CD4-positive, alpha-beta memory T cell (primary cell): ENCODE results near the gene BCAS1. TPM values are rescaled to one million over a fixed set of nuclear protein-coding genes. Genes with fewer than 3 reads are reported as not detected.

Experiments
- CTCF ChIA-PET: fragments of 350-600 bp; sonication (Branson Sonifier 250); formaldehyde crosslinking; loops from one replicate; lab custom pipeline; 2021; ENCODE audit warnings: inconsistent platforms; ENCODE audit not compliant: partially characterized antibody; lab: Charles Lee
- POLR2A ChIA-PET: fragments of 350-600 bp; sonication (Branson Sonifier 250); formaldehyde crosslinking; loops from one replicate; lab custom pipeline; 2021; ENCODE audit not compliant: partially characterized antibody; lab: Charles Lee
- DNase-seq, 5 donors: peaks; one replicate each; pipeline versions ENCODE4 v3.0.0 to v3.0.0-alpha.2; 2020 to 2022; ENCODE audit warnings: mixed read lengths in 1 of 5
- H3K27ac ChIP-seq: one replicate; pipeline ENCODE4 v1.7.0; 2013; ENCODE audit warnings: low read depth, low read length
- H3K27me3 ChIP-seq: 2 replicates; pipeline ENCODE4 v1.7.0; 2013; ENCODE audit warnings: mild to moderate bottlenecking, low read length, moderate library complexity; ENCODE audit not compliant: insufficient read depth
- H3K36me3 ChIP-seq: 2 replicates; pipeline ENCODE4 v1.7.0; 2013; ENCODE audit warnings: mild to moderate bottlenecking, low read length, moderate library complexity; ENCODE audit not compliant: insufficient read depth
- H3K4me1 ChIP-seq: 2 replicates; pipeline ENCODE4 v1.7.0; 2013; ENCODE audit warnings: mild to moderate bottlenecking, low read length, moderate library complexity; ENCODE audit not compliant: insufficient read depth
- H3K4me3 ChIP-seq, 2 donors: one replicate each; pipeline ENCODE4 v1.7.0; 2013; ENCODE audit warnings: low read length in 2 of 2, mild to moderate bottlenecking in 1 of 2
- H3K9me3 ChIP-seq, 2 donors: one replicate each; pipeline ENCODE4 v1.7.0; 2013; ENCODE audit warnings: low read length in 2 of 2, control low read depth in 1 of 2; ENCODE audit not compliant: control insufficient read depth in 1 of 2
- H3K27ac Mint-ChIP-seq, 7 donors: one replicate each; pipeline ENCODE4 v1.8.0; 2020 to 2021; ENCODE audit warnings: mixed read lengths in 7 of 7, mild to moderate bottlenecking in 6 of 7, inconsistent platforms in 3 of 7, moderate library complexity in 3 of 7
- H3K27me3 Mint-ChIP-seq, 2 donors: one replicate each; pipeline ENCODE4 v1.8.0; 2020 to 2021; ENCODE audit warnings: mixed read lengths in 2 of 2
- H3K36me3 Mint-ChIP-seq, 2 donors: one replicate each; pipeline ENCODE4 v1.8.0; 2020 to 2021; ENCODE audit warnings: mixed read lengths in 2 of 2, inconsistent platforms in 1 of 2, mild to moderate bottlenecking in 1 of 2
- H3K4me1 Mint-ChIP-seq, 4 donors: one replicate each; pipeline ENCODE4 v1.8.0; 2020 to 2021; ENCODE audit warnings: mixed read lengths in 4 of 4, mild to moderate bottlenecking in 1 of 4
- H3K4me3 Mint-ChIP-seq, 8 donors: one replicate each; pipeline ENCODE4 v1.8.0; 2020 to 2021; ENCODE audit warnings: mixed read lengths in 8 of 8, mild to moderate bottlenecking in 7 of 8, moderate library complexity in 6 of 8, inconsistent platforms in 3 of 8
- H3K9me3 Mint-ChIP-seq, 8 donors: one replicate each; pipeline ENCODE4 v1.8.0; 2020 to 2021; ENCODE audit warnings: mixed read lengths in 8 of 8, mild to moderate bottlenecking in 5 of 8, inconsistent platforms in 3 of 8, moderate library complexity in 1 of 8
- intact Hi-C: fragments of 100-400 bp; cut with micrococcal nuclease; formaldehyde crosslinking; loops from one replicate; pipeline ENCODE4 v1.15.1; 2023
- polyA plus RNA-seq, 2 donors: library from polyadenylated mRNA; unstranded; fragments of 300-500 nt; fragmentation: Illumina TruSeq; gene quantifications; one replicate each; pipeline ENCODE4 v1.2.3, GENCODE V29; 2021
- total RNA-seq, 2 experiments: library from RNA; stranded (reverse); gene quantifications; one replicate each; pipeline ENCODE4 v1.2.3, GENCODE V29; 2021

BCAS1 gene
- total and polyA plus RNA-seq, 4 experiments from 2014 or later, result 0.17 to 0.32 (median 0.25) TPM; not detected in 1

- intact Hi-C loops, result no loop called here
- ChIA-PET CTCF (interaction anchor here (1.5 kb wide), 1 partner anchor 32 kb away, joined by 3 read pairs; no protein-coding TSS in a partner anchor), POLR2A (interaction anchor here (0.6 kb wide), 1 partner anchor 11 kb away, joined by 3 read pairs; no protein-coding TSS in a partner anchor)
- H3K36me3 Mint-ChIP-seq, result no peaks in the 10 kb centered on the region
- Histone ChIP-seq H3K4me1 (no peaks in the 10 kb centered on the region), H3K36me3 (no peaks in the 10 kb centered on the region), H3K27ac (no peak overlapping the region), H3K9me3 (no peaks in the 10 kb centered on the region), H3K4me3 (no peak overlapping the region), H3K27me3 (no peaks in the 10 kb centered on the region)
- no peak for DNase-seq
- H3K4me1 Mint-ChIP-seq, result peaks cover 0 to 6% (median under 1%) of the 10 kb centered on the region in 4 donors
- no peak overlapping the region for H3K4me3 Mint-ChIP-seq
- H3K9me3 Mint-ChIP-seq, result no peaks in the 10 kb centered on the region
- no peak overlapping the region for H3K27ac Mint-ChIP-seq
- H3K27me3 Mint-ChIP-seq, result peaks cover 0 to 2% of the 10 kb centered on the region in 2 donors
Observed at GRCh38 chr20:54068966-54069365, 1.4 kb downstream of the BCAS1 start.

- Mint-ChIP-seq H3K4me3 (peak overlapping the region in 1 of 8 donors; percentile 9), H3K27me3 (peaks cover 0 to 2% of the 10 kb centered on the region in 2 donors), H3K36me3 (no peaks in the 10 kb centered on the region), H3K4me1 (peaks cover 0 to 10% (median 2%) of the 10 kb centered on the region in 4 donors), H3K9me3 (no peaks in the 10 kb centered on the region), H3K27ac (no peak overlapping the region)
- intact Hi-C loops, result no loop called here
- CTCF ChIA-PET, result interaction anchor here (1.5 kb wide), 1 partner anchor 31 kb away, joined by 3 read pairs; no protein-coding TSS in a partner anchor
- POLR2A ChIA-PET, result no interaction called here
- Histone ChIP-seq H3K36me3 (no peaks in the 10 kb centered on the region), H3K27ac (no peak overlapping the region), H3K27me3 (no peaks in the 10 kb centered on the region), H3K9me3 (no peaks in the 10 kb centered on the region), H3K4me3 (no peak overlapping the region), H3K4me1 (no peaks in the 10 kb centered on the region)
- DNase-seq, result no peak
Observed at GRCh38 chr20:54068495-54068894, 1.9 kb downstream of the BCAS1 start.

GRCh38 chr20:54067606-54068174 is 2.7 kb downstream of the BCAS1 start:
- Histone ChIP-seq H3K4me1 (no peaks in the 10 kb centered on the region), H3K27me3 (no peaks in the 10 kb centered on the region), H3K27ac (no peak overlapping the region), H3K9me3 (no peaks in the 10 kb centered on the region), H3K4me3 (no peak overlapping the region), H3K36me3 (no peaks in the 10 kb centered on the region)
- intact Hi-C loops, result no loop called here
- Mint-ChIP-seq H3K4me3 (no peak overlapping the region), H3K4me1 (peaks cover 0 to 10% (median 2%) of the 10 kb centered on the region in 4 donors), H3K36me3 (no peaks in the 10 kb centered on the region), H3K9me3 (no peaks in the 10 kb centered on the region), H3K27ac (no peak overlapping the region), H3K27me3 (peaks cover 0 to 2% of the 10 kb centered on the region in 2 donors)
- DNase-seq, result no peak
- POLR2A ChIA-PET, result no interaction called here
- CTCF ChIA-PET, result no interaction called here

- Mint-ChIP-seq H3K36me3 (no peaks in the 10 kb centered on the region), H3K27me3 (peaks cover 0 to 2% of the 10 kb centered on the region in 2 donors), H3K27ac (no peak overlapping the region), H3K4me3 (no peak overlapping the region), H3K9me3 (no peaks in the 10 kb centered on the region), H3K4me1 (peaks cover 0 to 10% (median 2%) of the 10 kb centered on the region in 4 donors)
- no peaks in the 10 kb centered on the region for H3K4me1 ChIP-seq
- POLR2A ChIA-PET, result no interaction called here
- H3K27me3 ChIP-seq, result no peaks in the 10 kb centered on the region
- H3K36me3 ChIP-seq, result no peaks in the 10 kb centered on the region
- DNase-seq, result no peak
- no peaks in the 10 kb centered on the region for H3K9me3 ChIP-seq
- CTCF ChIA-PET, result interaction anchor here (0.8 to 1.1 kb wide), 2 partner anchors 13 to 902 kb away, joined by 3 to 4 read pairs; no protein-coding TSS in a partner anchor
- no peak overlapping the region for H3K4me3 ChIP-seq
- H3K27ac ChIP-seq, result no peak overlapping the region
- intact Hi-C loops, result no loop called here
Observed at GRCh38 chr20:54065601-54066038, 4.8 kb downstream of the BCAS1 start.

- no peaks in the 10 kb centered on the region for H3K9me3 Mint-ChIP-seq
- CTCF ChIA-PET, result no interaction called here
- DNase-seq, result no peak
- no peak overlapping the region for H3K4me3 ChIP-seq
- H3K4me1 ChIP-seq, result no peaks in the 10 kb centered on the region
- no peaks in the 10 kb centered on the region for H3K36me3 ChIP-seq
- intact Hi-C loops, result loop anchor here (5.0 kb wide), 2 partner anchors 118 to 1758 kb away; no protein-coding TSS in a partner anchor
- H3K4me3 Mint-ChIP-seq, result no peak overlapping the region
- H3K27me3 Mint-ChIP-seq, result peaks cover 0 to 2% of the 10 kb centered on the region in 2 donors
- H3K9me3 ChIP-seq, result no peaks in the 10 kb centered on the region
- POLR2A ChIA-PET, result no interaction called here
- H3K36me3 Mint-ChIP-seq, result no peaks in the 10 kb centered on the region
- H3K27me3 ChIP-seq, result no peaks in the 10 kb centered on the region
- H3K4me1 Mint-ChIP-seq, result peaks cover 0 to 10% (median 2%) of the 10 kb centered on the region in 4 donors
- H3K27ac ChIP-seq, result no peak overlapping the region
- H3K27ac Mint-ChIP-seq, result no peak overlapping the region
Observed at GRCh38 chr20:54064939-54065338, 5.5 kb downstream of the BCAS1 start.

- DNase-seq, result no peak
- H3K9me3 ChIP-seq, result no peaks in the 10 kb centered on the region
- H3K4me1 Mint-ChIP-seq, result peaks cover 0 to 10% (median 2%) of the 10 kb centered on the region in 4 donors
- peak overlapping the region in 3 of 8 donors; percentile 3 to 43 (median 27) for H3K4me3 Mint-ChIP-seq
- no peaks in the 10 kb centered on the region for H3K4me1 ChIP-seq
- intact Hi-C loops, result loop anchor here (2.0 to 5.0 kb wide), 3 partner anchors 117 to 1821 kb away; no protein-coding TSS in a partner anchor
- no peaks in the 10 kb centered on the region for H3K36me3 ChIP-seq
- ChIA-PET POLR2A (no interaction called here), CTCF (interaction anchor here (1.3 to 1.5 kb wide), 5 partner anchors 10 to 855 kb away, joined by 3 to 6 read pairs (median 3); no protein-coding TSS in a partner anchor)
- H3K36me3 Mint-ChIP-seq, result no peaks in the 10 kb centered on the region
- H3K27me3 Mint-ChIP-seq, result peaks cover 0 to 2% of the 10 kb centered on the region in 2 donors
- H3K9me3 Mint-ChIP-seq, result no peaks in the 10 kb centered on the region
- no peak overlapping the region for H3K27ac ChIP-seq
- H3K27ac Mint-ChIP-seq, result peak overlapping the region in 1 of 7 donors; percentile 2
- no peak overlapping the region for H3K4me3 ChIP-seq
- H3K27me3 ChIP-seq, result no peaks in the 10 kb centered on the region
Observed at GRCh38 chr20:54063992-54064676, 6.3 kb downstream of the BCAS1 start.

- ChIA-PET CTCF (interaction anchor here (1.3 to 1.5 kb wide), 5 partner anchors 10 to 855 kb away, joined by 3 to 6 read pairs (median 3); no protein-coding TSS in a partner anchor), POLR2A (no interaction called here)
- intact Hi-C loops, result loop anchor here (2.0 to 5.0 kb wide), 3 partner anchors 116 to 1821 kb away; no protein-coding TSS in a partner anchor
- H3K9me3 Mint-ChIP-seq, result no peaks in the 10 kb centered on the region
- peaks cover 0 to 2% of the 10 kb centered on the region in 2 donors for H3K27me3 Mint-ChIP-seq
- peak overlapping the region in 2 of 8 donors; percentile 3 to 12 for H3K4me3 Mint-ChIP-seq
- peak overlapping the region in 1 of 7 donors; percentile 2 for H3K27ac Mint-ChIP-seq
- peaks cover 0 to 10% (median 2%) of the 10 kb centered on the region in 4 donors for H3K4me1 Mint-ChIP-seq
- H3K36me3 Mint-ChIP-seq, result no peaks in the 10 kb centered on the region
- Histone ChIP-seq H3K9me3 (no peaks in the 10 kb centered on the region), H3K27ac (no peak overlapping the region), H3K27me3 (no peaks in the 10 kb centered on the region), H3K4me1 (no peaks in the 10 kb centered on the region), H3K36me3 (no peaks in the 10 kb centered on the region), H3K4me3 (no peak overlapping the region)
- no peak for DNase-seq
Observed at GRCh38 chr20:54063580-54063979, 6.8 kb downstream of the BCAS1 start.
